DOHH2 (cell line): ENCODE measurements around the gene CD19.

Source experiments
- H3F3A ChIP-seq: fragments of 200-600 bp; sonication (generic), shearing (Covaris generic); 2 replicates; pipeline ENCODE4 v1.6.0; 2016; ENCODE audit warnings: antibody characterized with exemption, mild to moderate bottlenecking; ENCODE audit not compliant: control insufficient read depth, insufficient read depth
- H3K27ac ChIP-seq: fragments of 200-600 bp; sonication (generic); 2 replicates; pipeline ENCODE4 v1.5.1; 2014; ENCODE audit warnings: low read depth, mild to moderate bottlenecking, low read length, moderate library complexity
- H3K27me3 ChIP-seq: fragments of 200-600 bp; sonication (generic); 2 replicates; pipeline ENCODE4 v1.6.1; 2014; ENCODE audit warnings: mild to moderate bottlenecking, low read length, mixed read lengths; ENCODE audit not compliant: control insufficient read depth
- H3K36me3 ChIP-seq: fragments of 200-600 bp; sonication (generic); 2 replicates; pipeline ENCODE4 v1.6.1; 2014; ENCODE audit warnings: mild to moderate bottlenecking, low read length, moderate library complexity, mixed read lengths; ENCODE audit not compliant: control insufficient read depth
- H3K4me1 ChIP-seq: fragments of 200-600 bp; sonication (generic); 2 replicates; pipeline ENCODE4 v1.6.1; 2014; ENCODE audit warnings: mild to moderate bottlenecking, low read length, mixed read lengths; ENCODE audit not compliant: control insufficient read depth
- H3K4me2 ChIP-seq: fragments of 200-600 bp; sonication (generic); 2 replicates; pipeline ENCODE4 v1.6.0; 2014; ENCODE audit warnings: mild to moderate bottlenecking, low read length, moderate library complexity
- H3K4me3 ChIP-seq: fragments of 200-600 bp; sonication (generic); 2 replicates; pipeline ENCODE4 v1.5.1; 2014; ENCODE audit warnings: mild to moderate bottlenecking, low read length, mixed read lengths
- H3K79me2 ChIP-seq: fragments of 200-600 bp; sonication (generic); 2 replicates; pipeline ENCODE4 v1.6.1; 2014; ENCODE audit warnings: mild to moderate bottlenecking, low read length, mixed read lengths; ENCODE audit not compliant: control insufficient read depth
- H3K9me2 ChIP-seq: fragments of 200-600 bp; sonication (generic); replicated peaks from 2 replicates; pipeline ENCODE4 v1.6.1; 2014; ENCODE audit warnings: mild to moderate bottlenecking, low read length, mixed read lengths; ENCODE audit not compliant: control insufficient read depth
- H3K9me3 ChIP-seq: fragments of 200-600 bp; sonication (generic); 2 replicates; pipeline ENCODE4 v1.6.1; 2014; ENCODE audit warnings: antibody characterized with exemption, low read length, mixed read lengths; ENCODE audit not compliant: control insufficient read depth, insufficient read depth
- H4K20me1 ChIP-seq: fragments of 200-600 bp; sonication (generic); 2 replicates; pipeline ENCODE4 v1.6.0; 2014; ENCODE audit warnings: low read depth, mild to moderate bottlenecking, antibody characterized with exemption, low read length, moderate library complexity; ENCODE audit not compliant: control insufficient read depth, insufficient read depth
- EZH2phosphoT487 ChIP-seq: fragments of 200-600 bp; sonication (generic); IDR thresholded peaks from 2 replicates; pipeline ENCODE4 v1.6.1; 2017; ENCODE audit warnings: borderline replicate concordance, mild to moderate bottlenecking, antibody characterized with exemption, low read length, moderate library complexity, mixed read lengths
- TF ChIP-seq, protein P1 (sequence below): fragments of 200-600 bp; sonication (generic); IDR thresholded peaks from one replicate; pipeline ENCODE4 v1.5.1; 2014; ENCODE audit warnings: antibody characterized with exemption, mild to moderate bottlenecking, low read depth, low read length; ENCODE audit not compliant: poor library complexity, severe bottlenecking

CD19 gene

DNA sequence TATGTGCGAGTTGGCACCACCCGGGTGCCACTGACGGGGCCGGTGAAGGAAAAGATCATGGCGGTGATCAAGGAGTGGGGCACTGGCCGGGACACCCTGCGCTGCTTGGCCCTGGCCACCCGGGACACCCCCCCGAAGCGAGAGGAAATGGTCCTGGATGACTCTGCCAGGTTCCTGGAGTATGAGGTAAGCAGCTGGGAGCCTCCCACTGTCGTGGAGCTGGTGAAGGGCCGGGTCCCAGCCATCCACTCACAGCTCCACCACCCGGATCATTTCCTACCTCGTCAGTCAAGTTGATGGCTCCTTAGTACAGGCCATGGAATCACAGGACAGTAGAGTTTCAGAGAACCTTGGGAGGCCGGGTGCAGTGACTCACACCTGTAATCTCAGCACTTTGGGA lies 33.5 kb upstream of the CD19 start:
- no peaks in the 10 kb centered on the region for H3K9me3 ChIP-seq
- H3K79me2 ChIP-seq = no peaks in the 10 kb centered on the region
- no peak overlapping the region for H3K4me3 ChIP-seq
- no peaks in the 10 kb centered on the region for H3K9me2 ChIP-seq
- H3F3A ChIP-seq = no peaks in the 10 kb centered on the region
- no peaks in the 10 kb centered on the region for H3K4me1 ChIP-seq
- no peak overlapping the region for H3K27ac ChIP-seq
- H3K27me3 ChIP-seq = no peaks in the 10 kb centered on the region
- no peak overlapping the region for H3K4me2 ChIP-seq
- H3K36me3 ChIP-seq = peaks cover 7% of the 10 kb centered on the region; the same call in 1 of the 2 replicates
- H4K20me1 ChIP-seq = no peaks in the 10 kb centered on the region
- TF ChIP-seq, protein P1, sequence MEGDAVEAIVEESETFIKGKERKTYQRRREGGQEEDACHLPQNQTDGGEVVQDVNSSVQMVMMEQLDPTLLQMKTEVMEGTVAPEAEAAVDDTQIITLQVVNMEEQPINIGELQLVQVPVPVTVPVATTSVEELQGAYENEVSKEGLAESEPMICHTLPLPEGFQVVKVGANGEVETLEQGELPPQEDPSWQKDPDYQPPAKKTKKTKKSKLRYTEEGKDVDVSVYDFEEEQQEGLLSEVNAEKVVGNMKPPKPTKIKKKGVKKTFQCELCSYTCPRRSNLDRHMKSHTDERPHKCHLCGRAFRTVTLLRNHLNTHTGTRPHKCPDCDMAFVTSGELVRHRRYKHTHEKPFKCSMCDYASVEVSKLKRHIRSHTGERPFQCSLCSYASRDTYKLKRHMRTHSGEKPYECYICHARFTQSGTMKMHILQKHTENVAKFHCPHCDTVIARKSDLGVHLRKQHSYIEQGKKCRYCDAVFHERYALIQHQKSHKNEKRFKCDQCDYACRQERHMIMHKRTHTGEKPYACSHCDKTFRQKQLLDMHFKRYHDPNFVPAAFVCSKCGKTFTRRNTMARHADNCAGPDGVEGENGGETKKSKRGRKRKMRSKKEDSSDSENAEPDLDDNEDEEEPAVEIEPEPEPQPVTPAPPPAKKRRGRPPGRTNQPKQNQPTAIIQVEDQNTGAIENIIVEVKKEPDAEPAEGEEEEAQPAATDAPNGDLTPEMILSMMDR = no peak
- no peak for TF ChIP-seq EZH2phosphoT487

DNA sequence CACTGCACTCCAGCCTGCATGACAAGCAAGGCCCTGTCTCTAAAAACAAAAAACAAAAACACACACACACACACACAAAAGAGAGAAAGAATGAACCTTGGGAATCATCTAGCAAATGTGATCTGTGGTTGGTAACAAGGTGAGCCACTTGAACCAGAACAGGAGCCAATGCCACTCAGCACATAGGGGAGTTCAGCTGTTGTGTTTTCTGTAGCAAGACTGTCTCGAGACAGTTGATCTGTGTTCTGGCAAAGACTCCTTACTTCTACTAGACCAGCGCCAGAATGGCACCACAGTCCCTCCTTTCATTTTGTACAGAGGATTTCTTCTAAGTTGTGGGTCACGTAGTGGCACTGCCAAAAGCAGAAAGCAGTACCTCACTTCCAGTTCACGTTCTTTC lies 32.8 kb upstream of the CD19 start:
- no peak overlapping the region for H3K27ac ChIP-seq
- H3F3A ChIP-seq = no peaks in the 10 kb centered on the region
- TF ChIP-seq EZH2phosphoT487 = no peak
- TF ChIP-seq, protein P1 = no peak

DNA sequence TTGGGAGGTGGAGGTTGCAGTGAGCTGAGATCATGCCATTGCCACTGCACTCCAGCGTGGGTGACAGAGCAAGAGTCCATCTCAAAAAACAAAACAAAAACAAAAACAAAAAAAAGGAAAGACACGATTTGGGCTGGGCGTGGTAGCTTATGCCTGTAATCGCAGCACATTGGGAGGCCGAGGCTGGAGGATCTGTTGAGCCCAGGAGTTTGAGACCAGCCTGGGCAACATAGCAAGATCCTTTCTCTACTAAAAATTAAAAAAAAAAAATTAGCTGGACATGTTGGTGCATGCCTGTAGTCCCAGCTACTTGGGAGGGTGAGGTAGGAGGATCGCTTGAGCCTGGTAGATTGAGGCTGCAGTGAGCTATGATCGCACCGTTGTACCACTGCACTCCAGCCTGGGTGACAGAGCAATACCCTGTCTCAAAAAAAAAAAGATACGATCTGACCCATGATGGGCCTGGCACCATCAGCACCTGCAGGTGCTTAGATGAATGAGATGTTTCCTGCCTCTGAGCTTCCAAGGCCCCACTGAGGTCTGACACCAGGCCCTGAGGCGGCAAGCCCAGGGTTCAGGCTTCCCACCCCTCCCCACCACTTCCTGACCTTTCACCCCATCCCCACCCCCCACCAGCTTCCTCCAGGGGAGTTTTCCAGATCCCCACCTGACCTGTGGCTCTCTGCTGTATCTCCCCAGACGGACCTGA lies 31.7 kb upstream of the CD19 start:
- H3K36me3 ChIP-seq = peaks cover 12% of the 10 kb centered on the region; the same call in 1 of the 2 replicates
- TF ChIP-seq EZH2phosphoT487 = no peak
- TF ChIP-seq, protein P1 = no peak
- no peak overlapping the region for H3K27ac ChIP-seq
- H3K79me2 ChIP-seq = no peaks in the 10 kb centered on the region
- H3K4me1 ChIP-seq = no peaks in the 10 kb centered on the region
- no peak overlapping the region for H3K4me2 ChIP-seq
- no peaks in the 10 kb centered on the region for H3F3A ChIP-seq
- H3K4me3 ChIP-seq = no peak overlapping the region
- no peaks in the 10 kb centered on the region for H3K27me3 ChIP-seq
- no peaks in the 10 kb centered on the region for H3K9me2 ChIP-seq
- H3K9me3 ChIP-seq = no peaks in the 10 kb centered on the region
- H4K20me1 ChIP-seq = no peaks in the 10 kb centered on the region

More for the DNA sequence above, 32.8 kb upstream of the CD19 start:
- Histone ChIP-seq H3K4me2 (no peak overlapping the region), H3K9me3 (no peaks in the 10 kb centered on the region), H3K4me1 (no peaks in the 10 kb centered on the region), H3K4me3 (no peak overlapping the region), H3K79me2 (no peaks in the 10 kb centered on the region), H3K36me3 (peaks cover 7% of the 10 kb centered on the region; the same call in 1 of the 2 replicates), H3K9me2 (no peaks in the 10 kb centered on the region), H4K20me1 (no peaks in the 10 kb centered on the region), H3K27me3 (no peaks in the 10 kb centered on the region)
